ENCODE results near the gene SURF2.

DNA sequence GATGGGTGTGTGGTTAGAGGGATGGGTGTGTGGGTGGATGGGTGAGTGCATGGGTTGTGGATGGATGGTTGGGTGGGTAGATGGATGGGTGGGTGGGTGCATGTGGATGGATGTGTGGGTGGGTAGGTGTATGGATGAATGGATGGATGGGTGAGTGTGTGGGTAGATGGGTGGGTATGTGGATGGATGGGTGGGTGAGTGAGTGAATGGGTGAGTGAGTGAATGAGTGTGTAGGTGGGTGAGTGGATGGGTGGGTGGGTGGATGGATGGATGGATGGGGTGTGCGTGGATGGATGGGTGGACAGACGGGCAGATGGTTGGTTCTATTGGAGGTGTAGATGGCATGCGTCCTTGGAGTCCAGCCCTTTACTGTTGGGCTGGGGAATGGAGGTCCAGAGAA, 37.0 kb downstream of the SURF2 start:
- TF ChIP-seq CTCF (IDR thresholded peaks at IDR 0.05), result no peak
- no peak for TF ChIP-seq POLR2A (IDR thresholded peaks at IDR 0.05; ENCODE audit: low read depth)
- no peak for TF ChIP-seq POLR2AphosphoS5 (IDR thresholded peaks at IDR 0.05)
- no peak for TF ChIP-seq EP300 (IDR thresholded peaks at IDR 0.05)
